Measurements from ENCODE around the gene ARHGAP27. TPM values are rescaled to one million over a fixed set of nuclear protein-coding genes. Genes with fewer than 3 reads are reported as not detected.

Gene ARHGAP27
- total RNA-seq, 1 donor from 2014 or later, result 1.0 TPM

- Histone ChIP-seq H3K9ac (no peak overlapping the region), H4K20me1 (ENCODE audit: low read depth) (peaks cover 11% of the 10 kb centered on the region), H3F3A (ENCODE audit: low read depth) (peaks cover 3% of the 10 kb centered on the region), H3K79me2 (ENCODE audit: low read depth) (no peaks in the 10 kb centered on the region), H3K36me3 (no peaks in the 10 kb centered on the region), H3K27me3 (peaks cover 35% of the 10 kb centered on the region), H3K4me2 (no peak overlapping the region), H3K9me3 (ENCODE audit: low read depth) (no peaks in the 10 kb centered on the region), H3K4me1 (peaks cover 6% of the 10 kb centered on the region), H2AFZ (replicated peaks) (no peak overlapping the region), H3K27ac (no peak overlapping the region), H3K4me3 (no peak overlapping the region)
- no peak for TF ChIP-seq CTCF (IDR thresholded peaks at IDR 0.05)
- no peak for TF ChIP-seq EZH2 (IDR thresholded peaks at IDR 0.05)
- Mint-ChIP-seq H3K4me3 (no peak overlapping the region), H3K27me3 (ENCODE audit: insufficient read depth, low read depth) (peaks cover 21% of the 10 kb centered on the region), H3K27ac (no peak overlapping the region), H3K9me3 (no peaks in the 10 kb centered on the region), H3K36me3 (no peaks in the 10 kb centered on the region), H3K4me1 (no peaks in the 10 kb centered on the region)
- DNase-seq (ENCODE audit: low spot score), result no peak
These were observed 3.5 kb upstream of the ARHGAP27 start for GRCh38 chr17:45436161-45436560.

- no peak overlapping the region for H3K4me3 Mint-ChIP-seq
These were observed 2.8 kb upstream of the ARHGAP27 start for GRCh38 chr17:45435481-45435880.

GRCh38 chr17:45433159-45433535 lies 477 bp upstream of the ARHGAP27 start:
- Mint-ChIP-seq H3K4me1 (peaks cover 17% of the 10 kb centered on the region), H3K9me3 (no peaks in the 10 kb centered on the region), H3K27ac (no peak overlapping the region), H3K4me3 (peak overlapping the region; percentile 69), H3K36me3 (no peaks in the 10 kb centered on the region), H3K27me3 (ENCODE audit: insufficient read depth, low read depth) (peaks cover 43% of the 10 kb centered on the region)
- H3K4me1 ChIP-seq, result peaks cover 10% of the 10 kb centered on the region
- H3K27me3 ChIP-seq, result peaks cover 65% of the 10 kb centered on the region
- H3K9ac ChIP-seq, result no peak overlapping the region
- no peaks in the 10 kb centered on the region for H3K36me3 ChIP-seq
- no peak overlapping the region for H2AFZ ChIP-seq (replicated peaks)
- H3K27ac ChIP-seq, result no peak overlapping the region
- peaks cover 31% of the 10 kb centered on the region for H4K20me1 ChIP-seq (ENCODE audit: low read depth)
- H3K9me3 ChIP-seq (ENCODE audit: low read depth), result no peaks in the 10 kb centered on the region
- peak overlapping the region; percentile 98 for H3K4me2 ChIP-seq
- TF ChIP-seq EZH2phosphoT487 (IDR thresholded peaks at IDR 0.05), result no peak
- no peak for TF ChIP-seq CTCF (IDR thresholded peaks at IDR 0.05)
- TF ChIP-seq EZH2 (IDR thresholded peaks at IDR 0.05), result no peak
- peaks cover 26% of the 10 kb centered on the region for H3F3A ChIP-seq (ENCODE audit: low read depth)
- no peak for DNase-seq (ENCODE audit: low spot score)
- no peaks in the 10 kb centered on the region for H3K79me2 ChIP-seq (ENCODE audit: low read depth)
- peak overlapping the region; percentile 61 for H3K4me3 ChIP-seq

More at GRCh38 chr17:45435481-45435880, 2.8 kb upstream of the ARHGAP27 start:
- DNase-seq (ENCODE audit: low spot score), result no peak
- Histone ChIP-seq H3K36me3 (no peaks in the 10 kb centered on the region), H3F3A (ENCODE audit: low read depth) (peaks cover 6% of the 10 kb centered on the region), H3K27me3 (peaks cover 42% of the 10 kb centered on the region), H4K20me1 (ENCODE audit: low read depth) (peaks cover 16% of the 10 kb centered on the region), H3K4me2 (no peak overlapping the region), H3K9me3 (ENCODE audit: low read depth) (no peaks in the 10 kb centered on the region), H3K27ac (no peak overlapping the region), H3K79me2 (ENCODE audit: low read depth) (no peaks in the 10 kb centered on the region), H3K9ac (no peak overlapping the region), H3K4me3 (no peak overlapping the region), H3K4me1 (peaks cover 6% of the 10 kb centered on the region), H2AFZ (replicated peaks) (no peak overlapping the region)
- no peaks in the 10 kb centered on the region for H3K9me3 Mint-ChIP-seq
- TF ChIP-seq CTCF (IDR thresholded peaks at IDR 0.05), result no peak
- no peak for TF ChIP-seq EZH2phosphoT487 (IDR thresholded peaks at IDR 0.05)
- TF ChIP-seq EZH2 (IDR thresholded peaks at IDR 0.05), result no peak
- peaks cover 28% of the 10 kb centered on the region for H3K27me3 Mint-ChIP-seq (ENCODE audit: insufficient read depth, low read depth)
- H3K4me1 Mint-ChIP-seq, result peaks cover 4% of the 10 kb centered on the region
- H3K36me3 Mint-ChIP-seq, result no peaks in the 10 kb centered on the region
- no peak overlapping the region for H3K27ac Mint-ChIP-seq
